A673 (cell line): ENCODE data around the gene EPB41L5.

ENCODE experiments used
- CTCF ChIP-seq: fragments of 300-800, 200-600 bp; sonication (generic); conservative IDR thresholded peaks from 2 replicates; pipeline ENCODE4 v1.5.1; 2017; ENCODE audit warnings: low read depth, mild to moderate bottlenecking, antibody characterized with exemption, low read length, moderate library complexity, mixed read lengths
- EZH2 ChIP-seq: fragments of 200-600 bp; sonication (generic); IDR thresholded peaks from 2 replicates; pipeline ENCODE4 v1.6.1; 2017; ENCODE audit warnings: borderline replicate concordance, low read depth, mild to moderate bottlenecking, mixed read lengths, antibody characterized with exemption, low read length; ENCODE audit not compliant: poor library complexity, severe bottlenecking

- TF ChIP-seq CTCF (no peak), EZH2 (no peak)
These were observed 137.2 kb downstream of the EPB41L5 start for GRCh38 chr2:120150040-120150482.
